HFF-Myc (cell line): ENCODE data around the gene RBFOX2.

Source experiments
- DNase-seq: peaks from one replicate; pipeline ENCODE4 v3.0.0-alpha.2; 2011; ENCODE audit warnings: low read depth; ENCODE audit errors: extremely low read depth
- H3K4me3 ChIP-seq: replicated peaks from 2 replicates; pipeline ENCODE4 v1.5.1; 2011; ENCODE audit warnings: low read depth, mild to moderate bottlenecking, control low read depth, low read length
- CTCF ChIP-seq: IDR thresholded peaks from 2 replicates; pipeline ENCODE4 v1.5.1; 2012; ENCODE audit warnings: mild to moderate bottlenecking, low read depth, low read length, control low read depth; ENCODE audit errors: missing control alignments

RBFOX2 gene

GRCh38 chr22:35952576-35952975 is 76.0 kb downstream of the RBFOX2 start:
- TF ChIP-seq CTCF: no peak
- H3K4me3 ChIP-seq: no peak overlapping the region
- no peak for DNase-seq

- no peak overlapping the region for H3K4me3 ChIP-seq
- TF ChIP-seq CTCF: no peak
- DNase-seq: no peak
Observed at GRCh38 chr22:35950262-35950661, 78.4 kb downstream of the RBFOX2 start.

- TF ChIP-seq CTCF: no peak
- H3K4me3 ChIP-seq: no peak overlapping the region
- DNase-seq: no peak
Observed at GRCh38 chr22:35949243-35949642, 79.4 kb downstream of the RBFOX2 start.

- DNase-seq: no peak
- TF ChIP-seq CTCF: no peak
- no peak overlapping the region for H3K4me3 ChIP-seq
Observed at GRCh38 chr22:35947794-35948425, 80.7 kb downstream of the RBFOX2 start.

GRCh38 chr22:35944458-35944857 is 84.2 kb downstream of the RBFOX2 start:
- no peak overlapping the region for H3K4me3 ChIP-seq
- TF ChIP-seq CTCF: no peak
- no peak for DNase-seq

- no peak for TF ChIP-seq CTCF
- no peak for DNase-seq
- no peak overlapping the region for H3K4me3 ChIP-seq
Observed at GRCh38 chr22:35940166-35940565, 88.5 kb downstream of the RBFOX2 start.

- no peak for TF ChIP-seq CTCF
- no peak overlapping the region for H3K4me3 ChIP-seq
- DNase-seq: no peak
Observed at GRCh38 chr22:35938226-35938625, 90.4 kb downstream of the RBFOX2 start.
